SK-N-SH treated with all-trans-retinoic acid at 6 μM for 48 hours (cell line): Measurements from ENCODE around the gene TBX5.

Experiments
- CREB5 ChIP-seq: fragments of 250-450 bp; sonication (Bioruptor Pico); IDR thresholded peaks from 2 replicates; pipeline ENCODE4 v1.5.1; 2020; ENCODE audit warnings: low read depth, mild to moderate bottlenecking, moderate library complexity
- GLIS3 ChIP-seq: fragments of 250-450 bp; sonication (Bioruptor Pico); IDR thresholded peaks from 2 replicates; pipeline ENCODE4 v1.5.0; 2020; ENCODE audit warnings: mild to moderate bottlenecking, moderate library complexity
- POU6F1 ChIP-seq: fragments of 250-450 bp; sonication (Bioruptor Pico); IDR thresholded peaks from 2 replicates; pipeline ENCODE4 v1.8.0; 2021; ENCODE audit warnings: low read depth, mild to moderate bottlenecking, moderate library complexity, borderline replicate concordance
- PPARA ChIP-seq: fragments of 250-450 bp; sonication (Bioruptor Pico); IDR thresholded peaks from 2 replicates; pipeline ENCODE4 v1.5.0; 2020; ENCODE audit warnings: mild to moderate bottlenecking, borderline replicate concordance
- RARB ChIP-seq: fragments of 250-450 bp; sonication (Bioruptor Pico); IDR thresholded peaks from 2 replicates; pipeline ENCODE4 v1.8.0; 2021; ENCODE audit warnings: mild to moderate bottlenecking, moderate library complexity
- SNAI2 ChIP-seq: fragments of 250-450 bp; sonication (Bioruptor Pico); IDR thresholded peaks from 2 replicates; pipeline ENCODE4 v1.5.0; 2020; ENCODE audit warnings: mild to moderate bottlenecking, moderate library complexity
- ZFP3 ChIP-seq: fragments of 250-450 bp; sonication (Bioruptor Pico); IDR thresholded peaks from 2 replicates; pipeline ENCODE4 v1.5.0; 2020; ENCODE audit warnings: mild to moderate bottlenecking, moderate library complexity
- ZFP30 ChIP-seq: fragments of 450-650 bp; formaldehyde crosslinking; IDR thresholded peaks from 2 replicates; pipeline ENCODE4 v1.5.0; 2022; ENCODE audit warnings: mild to moderate bottlenecking, moderate library complexity
- ZNF70 ChIP-seq: fragments of 450-650 bp; formaldehyde crosslinking; IDR thresholded peaks from 2 replicates; pipeline ENCODE4 v1.5.0; 2020; ENCODE audit warnings: mild to moderate bottlenecking, moderate library complexity
- TF ChIP-seq, protein P1 (sequence below): fragments of 250-450 bp; sonication (Bioruptor Pico); IDR thresholded peaks from 2 replicates; pipeline ENCODE4 v1.8.0; 2020; ENCODE audit warnings: mild to moderate bottlenecking, moderate library complexity, borderline replicate concordance
- TF ChIP-seq, protein P2 (sequence below): fragments of 250-450 bp; sonication (Bioruptor Pico); IDR thresholded peaks from 2 replicates; pipeline ENCODE4 v1.5.0; 2020; ENCODE audit warnings: mild to moderate bottlenecking, moderate library complexity
- TF ChIP-seq, protein P3 (sequence below): fragments of 250-450 bp; sonication (Bioruptor Pico); IDR thresholded peaks from 2 replicates; pipeline ENCODE4 v1.5.1; 2021; ENCODE audit warnings: mild to moderate bottlenecking, moderate library complexity

- TF ChIP-seq SNAI2 (CRISPR knock-in tag) (no peak), ZNF70 (CRISPR knock-in tag) (no peak), RARB (CRISPR knock-in tag) (no peak), ZFP30 (CRISPR knock-in tag) (no peak), ZFP3 (CRISPR knock-in tag) (no peak), GLIS3 (CRISPR knock-in tag) (no peak), POU6F1 (CRISPR knock-in tag) (no peak), PPARA (CRISPR knock-in tag) (no peak), CREB5 (CRISPR knock-in tag) (no peak)
- TF ChIP-seq, protein P1, sequence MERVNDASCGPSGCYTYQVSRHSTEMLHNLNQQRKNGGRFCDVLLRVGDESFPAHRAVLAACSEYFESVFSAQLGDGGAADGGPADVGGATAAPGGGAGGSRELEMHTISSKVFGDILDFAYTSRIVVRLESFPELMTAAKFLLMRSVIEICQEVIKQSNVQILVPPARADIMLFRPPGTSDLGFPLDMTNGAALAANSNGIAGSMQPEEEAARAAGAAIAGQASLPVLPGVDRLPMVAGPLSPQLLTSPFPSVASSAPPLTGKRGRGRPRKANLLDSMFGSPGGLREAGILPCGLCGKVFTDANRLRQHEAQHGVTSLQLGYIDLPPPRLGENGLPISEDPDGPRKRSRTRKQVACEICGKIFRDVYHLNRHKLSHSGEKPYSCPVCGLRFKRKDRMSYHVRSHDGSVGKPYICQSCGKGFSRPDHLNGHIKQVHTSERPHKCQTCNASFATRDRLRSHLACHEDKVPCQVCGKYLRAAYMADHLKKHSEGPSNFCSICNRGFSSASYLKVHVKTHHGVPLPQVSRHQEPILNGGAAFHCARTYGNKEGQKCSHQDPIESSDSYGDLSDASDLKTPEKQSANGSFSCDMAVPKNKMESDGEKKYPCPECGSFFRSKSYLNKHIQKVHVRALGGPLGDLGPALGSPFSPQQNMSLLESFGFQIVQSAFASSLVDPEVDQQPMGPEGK (CRISPR knock-in tag) = no peak
- TF ChIP-seq, protein P2, sequence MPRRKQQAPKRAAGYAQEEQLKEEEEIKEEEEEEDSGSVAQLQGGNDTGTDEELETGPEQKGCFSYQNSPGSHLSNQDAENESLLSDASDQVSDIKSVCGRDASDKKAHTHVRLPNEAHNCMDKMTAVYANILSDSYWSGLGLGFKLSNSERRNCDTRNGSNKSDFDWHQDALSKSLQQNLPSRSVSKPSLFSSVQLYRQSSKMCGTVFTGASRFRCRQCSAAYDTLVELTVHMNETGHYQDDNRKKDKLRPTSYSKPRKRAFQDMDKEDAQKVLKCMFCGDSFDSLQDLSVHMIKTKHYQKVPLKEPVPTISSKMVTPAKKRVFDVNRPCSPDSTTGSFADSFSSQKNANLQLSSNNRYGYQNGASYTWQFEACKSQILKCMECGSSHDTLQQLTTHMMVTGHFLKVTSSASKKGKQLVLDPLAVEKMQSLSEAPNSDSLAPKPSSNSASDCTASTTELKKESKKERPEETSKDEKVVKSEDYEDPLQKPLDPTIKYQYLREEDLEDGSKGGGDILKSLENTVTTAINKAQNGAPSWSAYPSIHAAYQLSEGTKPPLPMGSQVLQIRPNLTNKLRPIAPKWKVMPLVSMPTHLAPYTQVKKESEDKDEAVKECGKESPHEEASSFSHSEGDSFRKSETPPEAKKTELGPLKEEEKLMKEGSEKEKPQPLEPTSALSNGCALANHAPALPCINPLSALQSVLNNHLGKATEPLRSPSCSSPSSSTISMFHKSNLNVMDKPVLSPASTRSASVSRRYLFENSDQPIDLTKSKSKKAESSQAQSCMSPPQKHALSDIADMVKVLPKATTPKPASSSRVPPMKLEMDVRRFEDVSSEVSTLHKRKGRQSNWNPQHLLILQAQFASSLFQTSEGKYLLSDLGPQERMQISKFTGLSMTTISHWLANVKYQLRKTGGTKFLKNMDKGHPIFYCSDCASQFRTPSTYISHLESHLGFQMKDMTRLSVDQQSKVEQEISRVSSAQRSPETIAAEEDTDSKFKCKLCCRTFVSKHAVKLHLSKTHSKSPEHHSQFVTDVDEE (CRISPR knock-in tag) = no peak
- TF ChIP-seq, protein P3, sequence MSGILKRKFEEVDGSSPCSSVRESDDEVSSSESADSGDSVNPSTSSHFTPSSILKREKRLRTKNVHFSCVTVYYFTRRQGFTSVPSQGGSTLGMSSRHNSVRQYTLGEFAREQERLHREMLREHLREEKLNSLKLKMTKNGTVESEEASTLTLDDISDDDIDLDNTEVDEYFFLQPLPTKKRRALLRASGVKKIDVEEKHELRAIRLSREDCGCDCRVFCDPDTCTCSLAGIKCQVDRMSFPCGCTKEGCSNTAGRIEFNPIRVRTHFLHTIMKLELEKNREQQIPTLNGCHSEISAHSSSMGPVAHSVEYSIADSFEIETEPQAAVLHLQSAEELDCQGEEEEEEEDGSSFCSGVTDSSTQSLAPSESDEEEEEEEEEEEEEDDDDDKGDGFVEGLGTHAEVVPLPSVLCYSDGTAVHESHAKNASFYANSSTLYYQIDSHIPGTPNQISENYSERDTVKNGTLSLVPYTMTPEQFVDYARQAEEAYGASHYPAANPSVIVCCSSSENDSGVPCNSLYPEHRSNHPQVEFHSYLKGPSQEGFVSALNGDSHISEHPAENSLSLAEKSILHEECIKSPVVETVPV = no peak
These were observed 506 bp upstream of the TBX5 start for GRCh38 chr12:114406316-114406983.
